Esophagus squamous epithelium (tissue), 4 donors: ENCODE measurements around the gene LINGO4.

Experiments
- POLR2A ChIP-seq, 4 donors: fragments of 450-650 bp; IDR thresholded peaks; one replicate each; pipeline ENCODE4 v1.6.1; 2017; ENCODE audit warnings: antibody characterized with exemption in 4 of 4, mild to moderate bottlenecking in 4 of 4, moderate library complexity in 3 of 4
- TF ChIP-seq, protein P1 (sequence below), 6 experiments: fragments of 450-650 bp in 4 of 6; fragments of 200-600 bp in 2 of 6; sonication (generic) in 2 of 6; IDR thresholded peaks; one replicate each; pipeline ENCODE4 v1.5.1; 2016 to 2019; ENCODE audit warnings: antibody characterized with exemption in 6 of 6, mild to moderate bottlenecking in 4 of 6, moderate library complexity in 4 of 6

DNA sequence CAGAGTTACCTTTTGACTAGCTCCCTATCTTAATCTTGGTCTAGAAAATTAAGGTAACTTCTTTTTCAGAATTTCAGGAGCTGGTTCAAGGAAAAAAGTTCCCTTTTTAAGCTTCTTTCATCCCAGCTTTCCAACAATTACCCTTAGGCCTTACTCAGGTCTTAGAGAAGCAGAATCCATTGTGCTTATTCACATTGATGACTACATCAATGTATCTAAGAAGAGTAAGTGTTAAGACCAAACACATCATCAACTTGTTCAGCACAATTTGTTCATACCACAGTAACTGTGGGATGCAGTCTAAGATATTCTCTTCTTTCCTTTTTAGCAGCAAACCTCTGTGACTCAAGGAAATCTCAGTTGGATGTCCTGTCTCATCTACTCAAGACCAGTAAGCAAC lies 46.0 kb downstream of the LINGO4 start:
- TF ChIP-seq, protein P1, sequence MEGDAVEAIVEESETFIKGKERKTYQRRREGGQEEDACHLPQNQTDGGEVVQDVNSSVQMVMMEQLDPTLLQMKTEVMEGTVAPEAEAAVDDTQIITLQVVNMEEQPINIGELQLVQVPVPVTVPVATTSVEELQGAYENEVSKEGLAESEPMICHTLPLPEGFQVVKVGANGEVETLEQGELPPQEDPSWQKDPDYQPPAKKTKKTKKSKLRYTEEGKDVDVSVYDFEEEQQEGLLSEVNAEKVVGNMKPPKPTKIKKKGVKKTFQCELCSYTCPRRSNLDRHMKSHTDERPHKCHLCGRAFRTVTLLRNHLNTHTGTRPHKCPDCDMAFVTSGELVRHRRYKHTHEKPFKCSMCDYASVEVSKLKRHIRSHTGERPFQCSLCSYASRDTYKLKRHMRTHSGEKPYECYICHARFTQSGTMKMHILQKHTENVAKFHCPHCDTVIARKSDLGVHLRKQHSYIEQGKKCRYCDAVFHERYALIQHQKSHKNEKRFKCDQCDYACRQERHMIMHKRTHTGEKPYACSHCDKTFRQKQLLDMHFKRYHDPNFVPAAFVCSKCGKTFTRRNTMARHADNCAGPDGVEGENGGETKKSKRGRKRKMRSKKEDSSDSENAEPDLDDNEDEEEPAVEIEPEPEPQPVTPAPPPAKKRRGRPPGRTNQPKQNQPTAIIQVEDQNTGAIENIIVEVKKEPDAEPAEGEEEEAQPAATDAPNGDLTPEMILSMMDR (IDR thresholded peaks at IDR 0.05), result no peak
- no peak for TF ChIP-seq POLR2A (IDR thresholded peaks at IDR 0.05)
